MCF 10A (cell line): ENCODE data around the gene CELF4. TPM values are rescaled to one million over a fixed set of nuclear protein-coding genes. Genes with fewer than 3 reads are reported as not detected.

Experiments
- BruUV-seq: library from RNA; stranded (reverse); fragments of 400-500 nt; replicated peaks from 2 replicates; lab custom pipeline; 2021; lab: Mats Ljungman, UMichigan
- CTCF ChIA-PET: fragments of 300-600 bp; sonication (Branson Sonifier 250); formaldehyde crosslinking; extraction: SDS; loops from one replicate; lab custom pipeline; 2021; ENCODE audit warnings: antibody characterized with exemption, inconsistent platforms; lab: Yijun Ruan, JAX
- POLR2A ChIA-PET: fragments of 300-600, 350-650 bp; sonication (Branson Sonifier 250); formaldehyde crosslinking; extraction: SDS; loops from one replicate; lab custom pipeline; 2020; ENCODE audit warnings: antibody characterized with exemption, inconsistent platforms; lab: Yijun Ruan, JAX
- DNase-seq: peaks from one replicate; pipeline ENCODE4 v3.0.0-alpha.2; 2018; ENCODE audit not compliant: unreplicated experiment
- H3K27ac Mint-ChIP-seq: one replicate; pipeline ENCODE4 v1.8.0; 2022; ENCODE audit warnings: mild to moderate bottlenecking, low read depth, mixed read lengths; ENCODE audit not compliant: unreplicated experiment
- H3K27me3 Mint-ChIP-seq: one replicate; pipeline ENCODE4 v1.8.0; 2022; ENCODE audit warnings: mixed read lengths; ENCODE audit not compliant: insufficient read depth, unreplicated experiment
- H3K36me3 Mint-ChIP-seq: one replicate; pipeline ENCODE4 v1.8.0; 2022; ENCODE audit warnings: mild to moderate bottlenecking, moderate library complexity, mixed read lengths; ENCODE audit not compliant: insufficient read depth, unreplicated experiment
- H3K4me1 Mint-ChIP-seq: one replicate; pipeline ENCODE4 v1.8.0; 2022; ENCODE audit warnings: mixed read lengths; ENCODE audit not compliant: insufficient read depth, unreplicated experiment
- H3K4me3 Mint-ChIP-seq: one replicate; pipeline ENCODE4 v1.8.0; 2022; ENCODE audit warnings: mild to moderate bottlenecking, moderate library complexity, mixed read lengths; ENCODE audit not compliant: unreplicated experiment
- H3K9me3 Mint-ChIP-seq: one replicate; pipeline ENCODE4 v1.8.0; 2022; ENCODE audit warnings: mixed read lengths; ENCODE audit not compliant: unreplicated experiment
- intact Hi-C: fragments of 100-400 bp; cut with micrococcal nuclease; formaldehyde crosslinking; loops from 2 replicates; pipeline ENCODE4 v1.14.1; 2022
- total RNA-seq: library from RNA; stranded (reverse); gene quantifications from 2 replicates; pipeline ENCODE4 v1.2.3, GENCODE V29; 2022
- TF ChIP-seq, protein P1 (sequence below): fragments of 200-600 bp; IDR thresholded peaks from one replicate; pipeline ENCODE4 v1.8.0; 2022; ENCODE audit warnings: antibody characterized with exemption, mild to moderate bottlenecking; ENCODE audit not compliant: unreplicated experiment

CELF4 gene
- total RNA-seq, 1 experiment from 2014 or later, result not detected

- Mint-ChIP-seq H3K9me3 (no peaks in the 10 kb centered on the region), H3K4me3 (no peak overlapping the region), H3K36me3 (no peaks in the 10 kb centered on the region), H3K4me1 (peaks cover 8% of the 10 kb centered on the region), H3K27ac (no peak overlapping the region), H3K27me3 (peaks cover 17% of the 10 kb centered on the region)
- TF ChIP-seq, protein P1, sequence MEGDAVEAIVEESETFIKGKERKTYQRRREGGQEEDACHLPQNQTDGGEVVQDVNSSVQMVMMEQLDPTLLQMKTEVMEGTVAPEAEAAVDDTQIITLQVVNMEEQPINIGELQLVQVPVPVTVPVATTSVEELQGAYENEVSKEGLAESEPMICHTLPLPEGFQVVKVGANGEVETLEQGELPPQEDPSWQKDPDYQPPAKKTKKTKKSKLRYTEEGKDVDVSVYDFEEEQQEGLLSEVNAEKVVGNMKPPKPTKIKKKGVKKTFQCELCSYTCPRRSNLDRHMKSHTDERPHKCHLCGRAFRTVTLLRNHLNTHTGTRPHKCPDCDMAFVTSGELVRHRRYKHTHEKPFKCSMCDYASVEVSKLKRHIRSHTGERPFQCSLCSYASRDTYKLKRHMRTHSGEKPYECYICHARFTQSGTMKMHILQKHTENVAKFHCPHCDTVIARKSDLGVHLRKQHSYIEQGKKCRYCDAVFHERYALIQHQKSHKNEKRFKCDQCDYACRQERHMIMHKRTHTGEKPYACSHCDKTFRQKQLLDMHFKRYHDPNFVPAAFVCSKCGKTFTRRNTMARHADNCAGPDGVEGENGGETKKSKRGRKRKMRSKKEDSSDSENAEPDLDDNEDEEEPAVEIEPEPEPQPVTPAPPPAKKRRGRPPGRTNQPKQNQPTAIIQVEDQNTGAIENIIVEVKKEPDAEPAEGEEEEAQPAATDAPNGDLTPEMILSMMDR, result no peak
- no peak for DNase-seq
- intact Hi-C loops, result no loop called here
- ChIA-PET POLR2A (no interaction called here), CTCF (interaction anchor here (0.8 to 1.2 kb wide), 4 partner anchors 10 to 140 kb away, joined by 3 to 8 read pairs (median 4); no protein-coding TSS in a partner anchor)
- no TSS peak for BruUV-seq
Measured at GRCh38 chr18:37397814-37398213, 167.8 kb downstream of the CELF4 start.

DNA sequence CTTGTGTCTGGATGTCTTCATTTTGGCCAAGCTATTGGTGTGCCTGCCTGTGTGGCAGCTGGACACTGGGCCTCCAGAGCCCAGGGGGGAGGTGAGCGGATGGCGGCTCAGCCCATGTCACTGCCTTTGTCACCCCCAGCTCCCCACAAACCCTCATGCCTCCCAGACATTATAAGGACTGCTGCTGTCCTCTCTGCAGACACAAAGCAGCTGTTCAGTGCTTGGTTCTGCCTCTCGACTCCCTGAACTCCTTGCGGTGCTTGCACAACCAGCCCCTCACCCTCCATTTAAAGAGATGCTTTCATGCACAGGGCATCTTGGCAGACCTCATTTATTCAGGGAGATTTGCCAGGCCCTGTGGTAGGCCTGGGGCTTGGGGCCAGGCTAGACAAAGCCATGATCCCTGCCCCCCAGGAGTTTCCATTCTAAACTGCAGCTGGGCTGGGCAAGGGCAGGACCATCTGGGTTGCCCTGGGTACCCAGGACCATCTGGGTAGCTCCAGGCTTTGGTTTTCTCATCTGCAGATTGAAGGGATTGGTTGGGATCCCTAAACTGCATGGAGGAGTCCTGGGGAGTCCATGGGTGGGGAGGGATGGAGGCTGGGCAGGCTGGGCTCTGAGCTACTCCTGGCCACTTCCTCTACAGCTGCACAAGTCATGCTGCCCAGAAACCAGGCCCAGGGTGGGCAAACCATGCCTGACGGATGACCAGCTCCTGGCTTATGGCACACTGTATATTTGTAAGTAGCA, 168.5 kb downstream of the CELF4 start:
- DNase-seq, result no peak
- H3K36me3 Mint-ChIP-seq, result no peaks in the 10 kb centered on the region
- CTCF ChIA-PET, result interaction anchor here (0.9 to 1.2 kb wide), 3 partner anchors 9 to 140 kb away, joined by 3 to 4 read pairs (median 4); no protein-coding TSS in a partner anchor
- BruUV-seq, result no TSS peak
- H3K9me3 Mint-ChIP-seq, result no peaks in the 10 kb centered on the region
- POLR2A ChIA-PET, result no interaction called here
- H3K4me1 Mint-ChIP-seq, result peaks cover 5% of the 10 kb centered on the region
- peaks cover 24% of the 10 kb centered on the region for H3K27me3 Mint-ChIP-seq
- TF ChIP-seq, protein P1, result no peak
- intact Hi-C loops, result no loop called here
- no peak overlapping the region for H3K4me3 Mint-ChIP-seq
- no peak overlapping the region for H3K27ac Mint-ChIP-seq

DNA sequence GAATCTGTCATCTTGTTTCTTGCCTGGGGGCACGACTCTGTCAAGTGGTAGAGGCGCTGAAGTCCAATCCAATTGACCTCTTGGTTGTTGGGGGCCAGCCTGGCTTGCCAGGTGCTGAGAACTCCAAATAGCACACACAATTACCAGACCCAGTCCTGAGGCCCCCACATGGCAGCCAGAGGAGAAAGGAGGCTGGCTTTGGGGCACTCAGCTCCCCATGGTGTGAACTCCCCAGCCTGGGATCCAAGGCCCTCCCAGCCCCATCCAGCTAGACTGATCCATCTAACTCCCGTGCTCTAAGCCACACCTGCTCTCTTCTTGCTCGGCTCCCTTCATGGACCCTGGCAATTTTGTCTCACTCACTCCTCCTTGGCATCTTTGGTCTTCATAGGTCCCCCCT, 170.0 kb downstream of the CELF4 start:
- DNase-seq, result no peak
- H3K36me3 Mint-ChIP-seq, result no peaks in the 10 kb centered on the region
- intact Hi-C loops, result no loop called here
- no peak overlapping the region for H3K27ac Mint-ChIP-seq
- ChIA-PET POLR2A (no interaction called here), CTCF (interaction anchor here (0.7 kb wide), 1 partner anchor 8 kb away, joined by 5 read pairs; no protein-coding TSS in a partner anchor)
- no peak overlapping the region for H3K4me3 Mint-ChIP-seq
- H3K9me3 Mint-ChIP-seq, result no peaks in the 10 kb centered on the region
- BruUV-seq, result no TSS peak
- H3K27me3 Mint-ChIP-seq, result peaks cover 24% of the 10 kb centered on the region
- H3K4me1 Mint-ChIP-seq, result peaks cover 5% of the 10 kb centered on the region
- TF ChIP-seq, protein P1, result no peak

DNA sequence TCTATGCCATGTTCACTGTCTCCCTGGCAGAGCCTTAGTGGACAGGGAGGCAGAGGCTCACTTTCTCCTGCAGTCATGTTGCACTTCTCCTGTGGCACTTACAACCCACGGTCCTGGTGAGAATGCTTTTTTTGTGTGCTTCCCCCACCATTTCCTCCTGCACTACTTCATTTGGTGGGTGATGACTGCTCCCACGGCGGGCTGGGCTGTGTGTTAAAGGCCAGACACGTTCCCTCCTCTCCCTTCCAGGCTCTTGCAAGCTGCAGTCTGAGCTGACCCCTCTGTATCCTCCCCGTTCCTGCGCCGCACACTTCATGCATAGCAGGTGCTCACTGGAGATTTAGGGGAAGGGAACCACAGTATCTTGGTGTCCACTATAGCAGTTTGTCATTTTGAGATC, 170.5 kb downstream of the CELF4 start:
- Mint-ChIP-seq H3K4me3 (peak overlapping the region; percentile 31), H3K36me3 (no peaks in the 10 kb centered on the region), H3K9me3 (no peaks in the 10 kb centered on the region), H3K4me1 (peaks cover 5% of the 10 kb centered on the region), H3K27ac (no peak overlapping the region), H3K27me3 (peaks cover 24% of the 10 kb centered on the region)
- TF ChIP-seq, protein P1, result no peak
- ChIA-PET POLR2A (no interaction called here), CTCF (no interaction called here)
- BruUV-seq, result no TSS peak
- no peak for DNase-seq
- intact Hi-C loops, result no loop called here
